PFSK-1 (cell line): ENCODE measurements around the gene TBX1.

ENCODE experiments used
- FOXP2 ChIP-seq: optimal IDR thresholded peaks from 2 replicates; pipeline ENCODE3; 2011; ENCODE audit warnings: borderline replicate concordance, control low read depth, inconsistent platforms; ENCODE audit not compliant: insufficient read depth; ENCODE audit errors: extremely low read length, extremely low read depth
- POLR2AphosphoS5 ChIP-seq: IDR thresholded peaks from 2 replicates; pipeline ENCODE4 v1.6.1; 2012; ENCODE audit warnings: low read depth, mild to moderate bottlenecking, control low read depth, low read length, moderate library complexity
- SIN3A ChIP-seq: IDR thresholded peaks from 2 replicates; pipeline ENCODE4 v1.6.1; 2012; ENCODE audit warnings: mild to moderate bottlenecking, low read length, moderate library complexity, borderline replicate concordance; ENCODE audit not compliant: insufficient read depth
- TAF1 ChIP-seq: IDR thresholded peaks from 2 replicates; pipeline ENCODE4 v1.6.1; 2012; ENCODE audit warnings: low read length, control low read depth, borderline replicate concordance; ENCODE audit not compliant: insufficient read depth
- TF ChIP-seq, protein P1 (sequence below), 2 experiments: IDR thresholded peaks; 2 replicates each; pipeline versions ENCODE4 v1.6.1 to v1.8.0; 2011 to 2012; ENCODE audit warnings: low read depth in 2 of 2, low read length in 2 of 2, control low read depth in 1 of 2, inconsistent platforms in 1 of 2, mild to moderate bottlenecking in 1 of 2, moderate library complexity in 1 of 2; ENCODE audit not compliant: insufficient read depth in 1 of 2

Gene TBX1

DNA sequence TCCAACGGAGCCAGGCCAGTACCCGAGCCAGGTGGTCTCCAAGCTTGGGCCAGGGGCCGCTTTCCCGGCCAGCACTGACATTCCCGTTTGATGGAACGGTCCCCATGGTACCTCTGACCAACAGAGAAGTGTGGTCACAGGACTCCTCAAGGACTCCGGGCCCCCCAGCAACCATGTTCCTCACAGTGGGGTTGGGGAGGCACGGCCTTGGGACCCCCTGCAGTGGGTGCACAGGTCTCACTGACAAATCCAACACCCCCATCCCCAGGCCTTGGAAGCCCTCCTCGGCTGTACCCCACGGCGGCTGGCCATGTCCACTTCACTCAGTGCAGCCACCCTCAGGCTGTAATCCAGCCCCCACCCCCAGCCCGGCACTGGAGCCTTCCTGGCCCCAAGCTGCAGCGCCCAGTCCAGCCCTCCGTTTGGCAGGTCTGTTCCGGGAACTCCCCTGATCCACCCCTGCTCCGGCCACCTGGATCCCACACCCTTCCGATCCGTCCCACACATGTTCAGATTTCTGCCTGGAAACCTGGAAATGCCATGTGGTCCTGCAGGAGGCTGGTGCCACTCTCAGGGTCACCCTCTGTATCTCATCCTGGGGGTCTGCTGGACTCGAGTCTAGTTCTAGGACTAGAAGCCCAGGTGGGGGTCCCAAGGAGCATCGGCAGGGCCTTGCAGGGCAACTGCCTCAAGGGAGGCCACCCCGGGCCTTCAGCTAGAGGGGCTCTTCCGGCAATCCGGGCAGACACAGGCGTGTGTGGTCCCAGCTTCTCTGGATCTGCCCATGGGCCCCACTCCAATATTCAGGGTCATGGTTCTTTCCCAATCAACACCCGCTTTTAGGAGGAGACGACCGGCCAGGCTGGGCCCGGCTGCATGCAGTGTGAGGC, 26.6 kb downstream of the TBX1 start:
- TF ChIP-seq POLR2AphosphoS5 (no peak), FOXP2 (no peak), SIN3A (no peak), TAF1 (no peak)
- TF ChIP-seq, protein P1, sequence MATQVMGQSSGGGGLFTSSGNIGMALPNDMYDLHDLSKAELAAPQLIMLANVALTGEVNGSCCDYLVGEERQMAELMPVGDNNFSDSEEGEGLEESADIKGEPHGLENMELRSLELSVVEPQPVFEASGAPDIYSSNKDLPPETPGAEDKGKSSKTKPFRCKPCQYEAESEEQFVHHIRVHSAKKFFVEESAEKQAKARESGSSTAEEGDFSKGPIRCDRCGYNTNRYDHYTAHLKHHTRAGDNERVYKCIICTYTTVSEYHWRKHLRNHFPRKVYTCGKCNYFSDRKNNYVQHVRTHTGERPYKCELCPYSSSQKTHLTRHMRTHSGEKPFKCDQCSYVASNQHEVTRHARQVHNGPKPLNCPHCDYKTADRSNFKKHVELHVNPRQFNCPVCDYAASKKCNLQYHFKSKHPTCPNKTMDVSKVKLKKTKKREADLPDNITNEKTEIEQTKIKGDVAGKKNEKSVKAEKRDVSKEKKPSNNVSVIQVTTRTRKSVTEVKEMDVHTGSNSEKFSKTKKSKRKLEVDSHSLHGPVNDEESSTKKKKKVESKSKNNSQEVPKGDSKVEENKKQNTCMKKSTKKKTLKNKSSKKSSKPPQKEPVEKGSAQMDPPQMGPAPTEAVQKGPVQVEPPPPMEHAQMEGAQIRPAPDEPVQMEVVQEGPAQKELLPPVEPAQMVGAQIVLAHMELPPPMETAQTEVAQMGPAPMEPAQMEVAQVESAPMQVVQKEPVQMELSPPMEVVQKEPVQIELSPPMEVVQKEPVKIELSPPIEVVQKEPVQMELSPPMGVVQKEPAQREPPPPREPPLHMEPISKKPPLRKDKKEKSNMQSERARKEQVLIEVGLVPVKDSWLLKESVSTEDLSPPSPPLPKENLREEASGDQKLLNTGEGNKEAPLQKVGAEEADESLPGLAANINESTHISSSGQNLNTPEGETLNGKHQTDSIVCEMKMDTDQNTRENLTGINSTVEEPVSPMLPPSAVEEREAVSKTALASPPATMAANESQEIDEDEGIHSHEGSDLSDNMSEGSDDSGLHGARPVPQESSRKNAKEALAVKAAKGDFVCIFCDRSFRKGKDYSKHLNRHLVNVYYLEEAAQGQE (IDR thresholded peaks at IDR 0.05; ENCODE audit: insufficient read depth in 1 of 2, low read depth in 2 of 2, low read length in 2 of 2): no peak

DNA sequence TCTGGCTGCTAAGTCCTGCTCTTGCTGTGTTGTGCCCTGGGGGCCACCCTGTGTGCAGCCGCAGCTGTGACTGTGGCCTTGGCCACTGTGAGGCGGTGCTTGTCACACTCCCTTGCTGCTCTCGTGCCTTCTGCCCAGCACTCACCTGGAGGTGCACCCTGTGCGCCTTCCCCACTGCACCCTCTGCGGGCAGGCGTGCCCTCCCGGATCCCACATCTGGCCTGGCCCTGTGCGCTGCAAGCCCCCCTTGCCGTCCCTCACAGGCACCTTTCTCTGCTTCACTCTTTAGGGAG, 27.2 kb downstream of the TBX1 start:
- TF ChIP-seq FOXP2 (no peak), TAF1 (no peak), SIN3A (no peak), POLR2AphosphoS5 (no peak)
- TF ChIP-seq, protein P1 (IDR thresholded peaks at IDR 0.05; ENCODE audit: insufficient read depth in 1 of 2, low read depth in 2 of 2, low read length in 2 of 2): no peak

DNA sequence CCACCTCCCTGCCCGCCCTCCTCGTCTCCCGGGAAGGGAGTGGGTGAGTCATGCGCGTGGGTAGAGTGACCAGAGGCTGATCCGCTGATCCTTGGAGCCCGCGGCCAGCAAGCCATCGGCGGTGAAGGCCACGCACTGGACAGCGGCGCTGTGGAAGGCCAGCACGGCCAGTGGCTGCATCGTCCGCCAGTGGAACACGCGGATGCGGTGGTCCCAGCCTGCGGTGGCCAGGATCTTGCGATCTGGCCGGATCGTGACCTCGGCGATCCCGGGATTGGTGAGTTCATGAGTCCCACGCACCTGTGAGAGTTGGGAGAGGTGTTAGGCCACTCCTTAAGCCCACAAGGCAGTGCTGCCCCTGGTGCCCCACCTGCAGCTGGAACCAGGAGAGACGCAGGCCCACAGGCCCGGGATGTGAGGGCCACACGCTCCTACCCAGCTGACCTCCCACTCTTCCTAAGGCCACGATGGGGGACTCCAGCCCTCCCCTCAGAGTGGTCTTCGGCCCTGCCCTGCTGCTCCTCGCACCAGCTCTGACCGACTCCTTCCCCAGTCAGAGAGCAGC, 28.2 kb downstream of the TBX1 start:
- TF ChIP-seq POLR2AphosphoS5: no peak
- TF ChIP-seq, protein P1 (IDR thresholded peaks at IDR 0.05; ENCODE audit: insufficient read depth in 1 of 2, low read depth in 2 of 2, low read length in 2 of 2): no peak
- no peak for TF ChIP-seq TAF1
- no peak for TF ChIP-seq FOXP2
- no peak for TF ChIP-seq SIN3A

DNA sequence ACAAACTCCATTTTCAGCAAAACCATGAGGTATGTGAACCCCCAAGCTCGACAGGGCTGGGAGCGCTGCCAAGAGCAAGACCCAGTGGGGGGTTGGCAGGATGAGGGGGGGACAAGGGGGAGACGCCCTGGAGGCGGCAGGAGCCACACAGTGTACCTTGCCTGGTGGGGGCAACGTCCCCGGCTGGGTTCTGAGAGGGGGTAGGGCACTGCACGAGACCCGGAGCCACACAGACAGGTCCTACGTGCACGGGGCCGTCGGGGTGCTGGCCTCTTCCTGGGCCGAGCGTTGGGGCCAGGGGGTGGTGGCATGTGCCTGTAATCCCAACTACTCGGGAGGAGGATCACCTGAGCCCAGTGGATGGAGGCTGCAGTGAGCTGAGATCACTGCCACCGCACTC, 28.8 kb downstream of the TBX1 start:
- TF ChIP-seq SIN3A (no peak), POLR2AphosphoS5 (no peak), FOXP2 (no peak), TAF1 (no peak)
- TF ChIP-seq, protein P1 (IDR thresholded peaks at IDR 0.05; ENCODE audit: insufficient read depth in 1 of 2, low read depth in 2 of 2, low read length in 2 of 2): no peak

DNA sequence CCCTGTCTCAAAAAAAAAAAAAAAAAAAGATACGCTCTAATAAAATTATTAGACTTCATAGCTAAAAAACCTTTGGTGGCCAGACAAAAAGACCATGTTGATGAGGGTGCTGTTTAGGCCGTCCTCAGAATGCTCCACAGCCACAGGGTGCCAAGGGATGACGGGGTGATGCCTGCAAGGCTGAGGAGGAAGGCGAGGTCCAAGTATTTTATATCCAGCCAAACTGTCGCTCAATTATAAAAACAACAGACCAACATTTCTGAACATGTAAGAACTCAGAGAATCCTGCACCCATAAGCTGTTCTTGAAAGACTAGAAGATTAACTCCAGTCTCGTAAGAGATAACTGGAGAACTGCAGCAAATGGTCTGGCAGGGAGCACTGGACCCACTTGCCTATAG, 29.2 kb downstream of the TBX1 start:
- TF ChIP-seq POLR2AphosphoS5 (no peak), SIN3A (no peak)
